HFFc6 (cell line): ENCODE data around the gene CHCHD6. TPM values are rescaled to one million over a fixed set of nuclear protein-coding genes. Genes with fewer than 3 reads are reported as not detected.

Experiments
- DNase-seq: peaks from one replicate; pipeline ENCODE4 v3.0.0-alpha.2; 2018
- H3K27ac Mint-ChIP-seq: 2 replicates; pipeline ENCODE4 v1.8.0; 2020; ENCODE audit warnings: mild to moderate bottlenecking, mixed read lengths
- H3K27me3 Mint-ChIP-seq: 2 replicates; pipeline ENCODE4 v1.8.0; 2021; ENCODE audit warnings: mild to moderate bottlenecking, moderate library complexity, mixed read lengths; ENCODE audit not compliant: insufficient read depth
- H3K36me3 Mint-ChIP-seq: 2 replicates; pipeline ENCODE4 v1.8.0; 2021; ENCODE audit warnings: low read depth, mixed read lengths
- H3K4me1 Mint-ChIP-seq: 2 replicates; pipeline ENCODE4 v1.8.0; 2020; ENCODE audit warnings: low read depth, mixed read lengths
- H3K4me3 Mint-ChIP-seq: 2 replicates; pipeline ENCODE4 v1.8.0; 2020; ENCODE audit warnings: mild to moderate bottlenecking, moderate library complexity, mixed read lengths
- H3K9me3 Mint-ChIP-seq: 2 replicates; pipeline ENCODE4 v1.8.0; 2020; ENCODE audit warnings: mild to moderate bottlenecking, mixed read lengths
- CTCF ChIP-seq: fragments of 200-600 bp; sonication (generic); IDR thresholded peaks from 2 replicates; pipeline ENCODE4 v1.5.0; 2021; ENCODE audit warnings: antibody characterized with exemption, mild to moderate bottlenecking
- total RNA-seq, 6 experiments: library from RNA; stranded (reverse); fragmentation: NEBNext Ultra II Directional; extraction: Animal tissue kit (Norgen Biotek cat#: 25700); gene quantifications; 2 replicates in 1 of 6; 3 replicates in 5 of 6; pipeline ENCODE4 v1.2.3, GENCODE V29; 2021

CHCHD6 gene
- total RNA-seq, 6 experiments from 2014 or later, result 18.6 to 22.9 (median 19.9) TPM

GRCh38 chr3:126881861-126882260, 177.8 kb downstream of the CHCHD6 start:
- peaks cover 17% of the 10 kb centered on the region for H3K4me1 Mint-ChIP-seq
- H3K36me3 Mint-ChIP-seq, result no peaks in the 10 kb centered on the region
- TF ChIP-seq CTCF, result no peak
- H3K4me3 Mint-ChIP-seq, result no peak overlapping the region
- DNase-seq, result no peak
- H3K27ac Mint-ChIP-seq, result no peak overlapping the region
- no peaks in the 10 kb centered on the region for H3K9me3 Mint-ChIP-seq
- H3K27me3 Mint-ChIP-seq, result no peaks in the 10 kb centered on the region; the same call in 1 of the 2 replicates

GRCh38 chr3:126883241-126883640, 179.2 kb downstream of the CHCHD6 start:
- Mint-ChIP-seq H3K27ac (no peak overlapping the region), H3K4me3 (no peak overlapping the region), H3K27me3 (no peaks in the 10 kb centered on the region; the same call in 1 of the 2 replicates), H3K9me3 (no peaks in the 10 kb centered on the region), H3K36me3 (no peaks in the 10 kb centered on the region), H3K4me1 (peaks cover 17% of the 10 kb centered on the region)
- DNase-seq, result peak; percentile 6
- no peak for TF ChIP-seq CTCF

- no peaks in the 10 kb centered on the region for H3K9me3 Mint-ChIP-seq
Measured at GRCh38 chr3:126885425-126885824, 181.4 kb downstream of the CHCHD6 start.

GRCh38 chr3:126886217-126886616, 182.2 kb downstream of the CHCHD6 start:
- TF ChIP-seq CTCF, result no peak
- H3K27me3 Mint-ChIP-seq, result no peaks in the 10 kb centered on the region
- no peaks in the 10 kb centered on the region for H3K9me3 Mint-ChIP-seq
- H3K4me3 Mint-ChIP-seq, result no peak overlapping the region
- no peak overlapping the region for H3K27ac Mint-ChIP-seq
- no peak for DNase-seq
- no peaks in the 10 kb centered on the region for H3K36me3 Mint-ChIP-seq
- peaks cover 17% of the 10 kb centered on the region for H3K4me1 Mint-ChIP-seq

More at GRCh38 chr3:126885425-126885824, 181.4 kb downstream of the CHCHD6 start:
- H3K27me3 Mint-ChIP-seq, result no peaks in the 10 kb centered on the region
- H3K4me1 Mint-ChIP-seq, result peaks cover 17% of the 10 kb centered on the region
- no peaks in the 10 kb centered on the region for H3K36me3 Mint-ChIP-seq
- H3K27ac Mint-ChIP-seq, result no peak overlapping the region
- no peak overlapping the region for H3K4me3 Mint-ChIP-seq
- no peak for DNase-seq
- TF ChIP-seq CTCF, result no peak

- TF ChIP-seq CTCF, result no peak
Measured at GRCh38 chr3:126887686-126888085, 183.6 kb downstream of the CHCHD6 start.

More at GRCh38 chr3:126887686-126888085, 183.6 kb downstream of the CHCHD6 start:
- H3K9me3 Mint-ChIP-seq, result no peaks in the 10 kb centered on the region
- H3K4me1 Mint-ChIP-seq, result peaks cover 17% of the 10 kb centered on the region
- H3K27me3 Mint-ChIP-seq, result no peaks in the 10 kb centered on the region; the same call in 1 of the 2 replicates
- no peak overlapping the region for H3K27ac Mint-ChIP-seq
- H3K36me3 Mint-ChIP-seq, result no peaks in the 10 kb centered on the region
- no peak for DNase-seq
- H3K4me3 Mint-ChIP-seq, result no peak overlapping the region
